ENCODE measurements around the gene PDE4B. TPM values are rescaled to one million over a fixed set of nuclear protein-coding genes. Genes with fewer than 3 reads are reported as not detected.

Gene PDE4B
- polyA plus RNA-seq, 1 donor (not counting 4 experiments of a cell fraction or from before 2014, with no cell fraction given) = 0.29 TPM

DNA sequence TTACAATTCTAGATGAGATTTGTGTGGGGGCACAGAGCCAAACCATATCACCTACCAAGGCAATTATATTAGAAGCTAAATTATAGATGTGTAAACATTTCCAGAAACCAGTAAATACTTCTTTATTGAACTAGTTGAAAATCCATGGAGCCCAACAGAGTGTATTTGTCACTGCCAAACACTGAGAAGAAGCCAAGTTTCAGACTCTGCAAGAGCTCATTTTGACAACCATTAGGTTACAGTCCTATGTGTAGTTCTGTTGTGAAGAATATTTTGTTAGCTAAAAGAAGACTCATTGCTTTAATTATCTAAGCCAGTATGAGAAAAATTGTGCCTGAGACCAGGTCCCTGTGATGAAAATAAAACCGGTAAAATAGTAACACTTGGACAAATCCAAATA lies 382.4 kb downstream of the PDE4B start:
- no peaks in the 10 kb centered on the region for H4K20me1 ChIP-seq (ENCODE audit: control insufficient read depth, extremely low read depth, insufficient read depth, low read length)
- FAIRE-seq = no peak
- no peaks in the 10 kb centered on the region for H3K9me3 ChIP-seq (ENCODE audit: control insufficient read depth, low read depth, low read length)
- no peak for DNase-seq (ENCODE audit: low read depth, low spot score)
- no peaks in the 10 kb centered on the region for H3K9me1 ChIP-seq (ENCODE audit: control insufficient read depth, extremely low read depth, insufficient read depth, low read length)
- no peaks in the 10 kb centered on the region for H3K79me2 ChIP-seq (ENCODE audit: control insufficient read depth, insufficient read depth, low read length)
- no peak overlapping the region for H3K4me2 ChIP-seq (ENCODE audit: control insufficient read depth, extremely low read depth, insufficient read depth, low read depth, low read length)
- no peak overlapping the region for H3K9ac ChIP-seq (ENCODE audit: control insufficient read depth, extremely low read depth, insufficient read depth, low read length)
- no peak overlapping the region for H2AFZ ChIP-seq (ENCODE audit: control insufficient read depth, low read length)
- H3K4me3 ChIP-seq (ENCODE audit: control insufficient read depth in 2 of 3, extremely low read depth in 1 of 3, insufficient read depth in 2 of 3, low read depth in 1 of 3, low read length in 3 of 3) = no peak overlapping the region
- H3K27ac ChIP-seq (ENCODE audit: control insufficient read depth, insufficient read depth, low read length) = no peak overlapping the region
- dilution Hi-C loops (cut with MboI; ENCODE audit: extremely low pct_ligation_motif_present, low sequenced_read_pairs) = no loop called here
- no peak for TF ChIP-seq CTCF (optimal IDR thresholded peaks at IDR 0.05 in 1 of 3, IDR thresholded peaks at IDR 0.05 in 1 of 3, conservative IDR thresholded peaks at IDR 0.05 in 1 of 3; ENCODE audit: extremely low read depth in 1 of 3, insufficient read depth in 2 of 3, low read length in 3 of 3)
- TF ChIP-seq EZH2 (IDR thresholded peaks at IDR 0.05; ENCODE audit: low read length) = no peak
- H3K36me3 ChIP-seq (ENCODE audit: control insufficient read depth in 2 of 2, extremely low read depth in 1 of 2, insufficient read depth in 2 of 2, low read length in 2 of 2) = no peaks in the 10 kb centered on the region
- H3K4me1 ChIP-seq (ENCODE audit: control insufficient read depth, extremely low read depth, insufficient read depth, low read length) = no peaks in the 10 kb centered on the region
- H3K27me3 ChIP-seq (ENCODE audit: control insufficient read depth, extremely low read depth, insufficient read depth, low read length) = no peaks in the 10 kb centered on the region

GRCh38 chr1:66175581-66175980 lies 382.9 kb downstream of the PDE4B start:
- Histone ChIP-seq H3K79me2 (ENCODE audit: control insufficient read depth, insufficient read depth, low read length) (no peaks in the 10 kb centered on the region), H3K36me3 (ENCODE audit: control insufficient read depth in 2 of 2, extremely low read depth in 1 of 2, insufficient read depth in 2 of 2, low read length in 2 of 2) (no peaks in the 10 kb centered on the region), H3K4me2 (ENCODE audit: control insufficient read depth, extremely low read depth, insufficient read depth, low read depth, low read length) (no peak overlapping the region), H3K4me1 (ENCODE audit: control insufficient read depth, extremely low read depth, insufficient read depth, low read length) (no peaks in the 10 kb centered on the region), H3K27ac (ENCODE audit: control insufficient read depth, insufficient read depth, low read length) (no peak overlapping the region), H3K9ac (ENCODE audit: control insufficient read depth, extremely low read depth, insufficient read depth, low read length) (no peak overlapping the region), H3K9me1 (ENCODE audit: control insufficient read depth, extremely low read depth, insufficient read depth, low read length) (no peaks in the 10 kb centered on the region), H3K27me3 (ENCODE audit: control insufficient read depth, extremely low read depth, insufficient read depth, low read length) (no peaks in the 10 kb centered on the region), H3K4me3 (ENCODE audit: control insufficient read depth in 2 of 3, extremely low read depth in 1 of 3, insufficient read depth in 2 of 3, low read depth in 1 of 3, low read length in 3 of 3) (no peak overlapping the region), H4K20me1 (ENCODE audit: control insufficient read depth, extremely low read depth, insufficient read depth, low read length) (no peaks in the 10 kb centered on the region), H2AFZ (ENCODE audit: control insufficient read depth, low read length) (no peak overlapping the region), H3K9me3 (ENCODE audit: control insufficient read depth, low read depth, low read length) (no peaks in the 10 kb centered on the region)
- DNase-seq (ENCODE audit: low read depth, low spot score) = no peak
- TF ChIP-seq CTCF (optimal IDR thresholded peaks at IDR 0.05 in 1 of 3, IDR thresholded peaks at IDR 0.05 in 1 of 3, conservative IDR thresholded peaks at IDR 0.05 in 1 of 3; ENCODE audit: extremely low read depth in 1 of 3, insufficient read depth in 2 of 3, low read length in 3 of 3) = no peak
- TF ChIP-seq EZH2 (IDR thresholded peaks at IDR 0.05; ENCODE audit: low read length) = no peak
- no peak for FAIRE-seq
- dilution Hi-C loops (cut with MboI; ENCODE audit: extremely low pct_ligation_motif_present, low sequenced_read_pairs) = no loop called here

Measured in keratinocyte (primary cell).